K562 (cell line): Measurements from ENCODE around the gene RIT2. TPM values are rescaled to one million over a fixed set of nuclear protein-coding genes. Genes with fewer than 3 reads are reported as not detected.

Source experiments
- ATAC-seq: fragments of 200-7000 bp; cut with Tn5 transposase; 3 replicates; pipeline ENCODE4 v1.9.1; 2020; ENCODE audit warnings: moderate library complexity
- BruUV-seq: library from RNA; stranded (reverse); fragments of 400-500 nt; replicated peaks from 2 replicates; lab custom pipeline; 2021; lab: Mats Ljungman, UMichigan
- CTCF ChIA-PET: fragments of 300-600 bp; formaldehyde crosslinking; extraction: SDS; loops from one replicate; lab custom pipeline; 2021; ENCODE audit warnings: low intra/inter-chr PET ratio; lab: Yijun Ruan, JAX
- POLR2A ChIA-PET: fragments of 300-600, 350-650 bp; sonication (Branson Sonifier 250); formaldehyde crosslinking; extraction: SDS; loops from one replicate; lab custom pipeline; 2021; ENCODE audit warnings: antibody characterized with exemption, inconsistent platforms; lab: Yijun Ruan, JAX
- DNase-seq, 4 experiments: peaks; one replicate each; pipeline versions ENCODE4 v3.0.0 to v3.0.0-alpha.2; 2011 to 2018; ENCODE audit warnings: low spot score in 3 of 4, mixed read lengths in 3 of 4; ENCODE audit errors: extremely low read depth in 1 of 4
- FAIRE-seq: peaks from 2 replicates; lab custom pipeline; 2011; peaks lifted over from hg19 to GRCh38; lab: Jason Lieb, UNC
- H2AFZ ChIP-seq: 2 replicates; pipeline ENCODE4 v1.6.0; 2011; ENCODE audit warnings: low read depth, low read length, control low read depth, inconsistent platforms
- H3K27ac ChIP-seq: fragments of 200-600 bp; 3 replicates; pipeline ENCODE4 v1.8.0; 2011; ENCODE audit warnings: low read depth, mild to moderate bottlenecking, control low read depth, inconsistent platforms, low read length, moderate library complexity, mixed read lengths; ENCODE audit errors: extremely low read depth
- H3K27me3 ChIP-seq, 2 experiments: fragments of 300-600 bp in 1 of 2; 2 replicates in 1 of 2; 3 replicates in 1 of 2; pipeline versions ENCODE4 v1.6.0 to v1.8.0; 2011; ENCODE audit warnings: inconsistent platforms in 2 of 2, low read length in 2 of 2, mild to moderate bottlenecking in 1 of 2, mixed read lengths in 1 of 2, moderate library complexity in 1 of 2; ENCODE audit not compliant: control insufficient read depth in 2 of 2, insufficient read depth in 2 of 2
- H3K36me3 ChIP-seq: fragments of 300-600 bp; 3 replicates; pipeline ENCODE4 v1.8.0; 2011; ENCODE audit warnings: mild to moderate bottlenecking, low read length, inconsistent platforms; ENCODE audit not compliant: control insufficient read depth, insufficient read depth
- H3K4me1 ChIP-seq, 2 experiments: fragments of 200-600 bp in 1 of 2; replicated peaks in 1 of 2; 2 replicates in 1 of 2; 3 replicates in 1 of 2; pipeline versions ENCODE4 v1.5.1 to v1.8.0; 2011; ENCODE audit warnings: inconsistent platforms in 2 of 2, low read length in 2 of 2, mild to moderate bottlenecking in 1 of 2, mixed read lengths in 1 of 2, moderate library complexity in 1 of 2; ENCODE audit not compliant: control insufficient read depth in 2 of 2, insufficient read depth in 2 of 2
- H3K4me2 ChIP-seq: 2 replicates; pipeline ENCODE4 v1.6.1; 2011; ENCODE audit warnings: low read length, control low read depth, inconsistent platforms, mixed read lengths; ENCODE audit not compliant: insufficient read depth
- H3K4me3 ChIP-seq: fragments of 200-600 bp; sonication (generic), shearing (Covaris generic); 2 replicates; pipeline ENCODE4 v1.5.1; 2016; ENCODE audit warnings: control low read depth, inconsistent platforms
- H3K79me2 ChIP-seq: fragments of 200-600 bp; 3 replicates; pipeline ENCODE4 v1.8.0; 2011; ENCODE audit warnings: low read length, inconsistent platforms; ENCODE audit not compliant: control insufficient read depth, insufficient read depth
- H3K9ac ChIP-seq, 2 experiments: 2 replicates each; pipeline versions ENCODE4 v1.6.0 to v1.6.1; 2011; ENCODE audit warnings: low read depth in 2 of 2, low read length in 2 of 2, control low read depth in 1 of 2, inconsistent platforms in 1 of 2, mild to moderate bottlenecking in 1 of 2, mixed read lengths in 1 of 2; ENCODE audit not compliant: insufficient read depth in 1 of 2
- H3K9me1 ChIP-seq: one replicate; pipeline ENCODE4 v1.6.0; 2011; ENCODE audit warnings: inconsistent platforms, mild to moderate bottlenecking, low read length, moderate library complexity; ENCODE audit not compliant: control insufficient read depth, insufficient read depth
- H3K9me3 ChIP-seq: replicated peaks from 2 replicates; pipeline ENCODE4 v1.5.1; 2011; ENCODE audit warnings: low read depth, low read length, inconsistent platforms; ENCODE audit not compliant: control insufficient read depth, insufficient read depth
- H4K20me1 ChIP-seq: replicated peaks from 2 replicates; pipeline ENCODE4 v1.6.1; 2011; ENCODE audit warnings: low read length, inconsistent platforms, mixed read lengths; ENCODE audit not compliant: control insufficient read depth, insufficient read depth
- FOXA1 ChIP-seq: fragments of 450-650 bp; IDR thresholded peaks from 2 replicates; pipeline ENCODE4 v1.6.1; 2016; ENCODE audit warnings: mild to moderate bottlenecking, borderline replicate concordance
- MYBL2 ChIP-seq, 2 experiments: fragments of 450-650 bp in 1 of 2; sonication (generic) in 1 of 2; formaldehyde crosslinking in 1 of 2; IDR thresholded peaks; 2 replicates each; pipeline versions ENCODE4 v1.6.1 to v1.8.1; 2017 to 2022; ENCODE audit warnings: borderline replicate concordance in 1 of 2, inconsistent platforms in 1 of 2, low read depth in 1 of 2, mild to moderate bottlenecking in 1 of 2, missing genetic modification reagents in 1 of 2, moderate library complexity in 1 of 2
- SMARCB1 ChIP-seq: IDR thresholded peaks from 2 replicates; pipeline ENCODE4 v1.6.1; 2011; ENCODE audit warnings: improper control_type of control experiment, low read depth; ENCODE audit not compliant: insufficient read length
- ZNF24 ChIP-seq: fragments of 450-650 bp; IDR thresholded peaks from 2 replicates; pipeline ENCODE4 v1.6.1; 2016
- ZNF444 ChIP-seq: fragments of 250-450 bp; sonication (Bioruptor Pico); IDR thresholded peaks from 2 replicates; pipeline ENCODE4 v1.4.0; 2020; ENCODE audit warnings: mild to moderate bottlenecking, moderate library complexity
- ZNF77 ChIP-seq: fragments of 250-450 bp; sonication (Bioruptor Pico); IDR thresholded peaks from 2 replicates; pipeline ENCODE4 v1.5.0; 2020
- WGBS: fragments of 100-300 bp; shearing (Covaris generic); methylation state at CpG from one replicate; pipeline ENCODE4 v1.1.6; 2016; ENCODE audit warnings: low coverage, mixed read lengths; ENCODE audit not compliant: insufficient coverage; ENCODE audit errors: missing lambda C conversion rate; 5-methylcytosine and 5-hydroxymethylcytosine counted together
- in situ Hi-C: fragments of 300-500 bp; cut with MboI; formaldehyde crosslinking; loops from 4 replicates; pipeline ENCODE4 v1.15.0; 2018; ENCODE audit warnings: inconsistent platforms, mixed read lengths
- intact Hi-C: fragments of 100-400 bp; cut with micrococcal nuclease; formaldehyde crosslinking; loops from 2 replicates; pipeline ENCODE4 v1.14.2; 2022
- polyA plus RNA-seq, 8 experiments: library from polyadenylated mRNA; depleted of rRNA in 4 of 8; stranded (reverse) in 5 of 8; unstranded in 3 of 8; fragments of >200 nt; fragmentation: Nextera tagmentation in 2 of 8; fragmentation: Illumina TruSeq in 1 of 8; extraction: Ambion mirVana in 2 of 8; extraction: Trizol in 1 of 8; gene quantifications; 2 replicates each; pipeline versions ENCODE4 v1.2.1 to v1.2.3, GENCODE V29; 2011 to 2014; ENCODE audit warnings: inconsistent platforms in 1 of 8, missing spikeins in 1 of 8
- total RNA-seq, 7 experiments: library from RNA; depleted of rRNA in 6 of 7; stranded (reverse); fragments of >200 nt in 6 of 7; fragmentation: Illumina TruSeq in 2 of 7; extraction: Trizol in 2 of 7; gene quantifications; 2 replicates each; pipeline versions ENCODE4 v1.2.1 to v1.2.3, GENCODE V29; 2011 to 2021; ENCODE audit warnings: low replicate concordance in 1 of 7
- TF ChIP-seq, protein P1 (sequence below): fragments of 250-450 bp; sonication (Bioruptor Pico); IDR thresholded peaks from 2 replicates; pipeline ENCODE4 v1.4.0; 2020; ENCODE audit warnings: mild to moderate bottlenecking, moderate library complexity
- TF ChIP-seq, protein P2 (sequence below): fragments of 200-800 bp; sonication (Bioruptor generic); IDR thresholded peaks from 2 replicates; pipeline ENCODE4 v1.6.1; 2017; ENCODE audit warnings: missing genetic modification characterization, missing compliant biosample characterization

Gene RIT2
- total and polyA plus RNA-seq, 9 of the 15 experiments (the other 6 are each of a cell fraction or from before 2014, with no cell fraction given) = not detected

DNA sequence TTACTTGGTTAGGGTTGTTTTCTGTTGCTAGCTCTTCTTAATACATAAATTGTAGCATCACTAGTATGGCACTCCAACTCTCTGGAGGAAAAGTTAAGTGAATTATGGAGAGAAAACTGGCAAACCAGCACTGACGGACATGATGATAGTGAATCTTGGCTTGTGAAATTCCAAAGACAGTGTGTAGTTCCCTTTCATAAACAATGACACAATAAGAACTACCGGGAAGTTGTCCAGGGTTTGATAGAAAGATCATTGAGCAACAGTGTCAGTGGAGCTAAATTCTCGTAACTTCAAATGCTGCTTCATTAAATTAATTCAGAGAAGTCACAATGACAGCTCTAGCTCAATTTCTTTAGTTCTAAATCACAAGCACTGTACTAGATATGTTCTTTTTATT, 66.5 kb downstream of the RIT2 start:
- no peaks in the 10 kb centered on the region for H3K27me3 ChIP-seq
- POLR2A ChIA-PET = no interaction called here
- no peaks in the 10 kb centered on the region for H3K4me1 ChIP-seq
- in situ Hi-C loops = no loop called here
- WGBS = 0% methylated on average over 2 of the region's 3 CpGs
- no peaks in the 10 kb centered on the region for H4K20me1 ChIP-seq
- DNase-seq (no peak), FAIRE-seq (no peak), ATAC-seq (no peak)
- no peaks in the 10 kb centered on the region for H3K36me3 ChIP-seq
- no peak overlapping the region for H3K4me2 ChIP-seq
- H3K79me2 ChIP-seq = no peaks in the 10 kb centered on the region
- H3K4me3 ChIP-seq = no peak overlapping the region
- H2AFZ ChIP-seq = no peak overlapping the region
- TF ChIP-seq, protein P1, sequence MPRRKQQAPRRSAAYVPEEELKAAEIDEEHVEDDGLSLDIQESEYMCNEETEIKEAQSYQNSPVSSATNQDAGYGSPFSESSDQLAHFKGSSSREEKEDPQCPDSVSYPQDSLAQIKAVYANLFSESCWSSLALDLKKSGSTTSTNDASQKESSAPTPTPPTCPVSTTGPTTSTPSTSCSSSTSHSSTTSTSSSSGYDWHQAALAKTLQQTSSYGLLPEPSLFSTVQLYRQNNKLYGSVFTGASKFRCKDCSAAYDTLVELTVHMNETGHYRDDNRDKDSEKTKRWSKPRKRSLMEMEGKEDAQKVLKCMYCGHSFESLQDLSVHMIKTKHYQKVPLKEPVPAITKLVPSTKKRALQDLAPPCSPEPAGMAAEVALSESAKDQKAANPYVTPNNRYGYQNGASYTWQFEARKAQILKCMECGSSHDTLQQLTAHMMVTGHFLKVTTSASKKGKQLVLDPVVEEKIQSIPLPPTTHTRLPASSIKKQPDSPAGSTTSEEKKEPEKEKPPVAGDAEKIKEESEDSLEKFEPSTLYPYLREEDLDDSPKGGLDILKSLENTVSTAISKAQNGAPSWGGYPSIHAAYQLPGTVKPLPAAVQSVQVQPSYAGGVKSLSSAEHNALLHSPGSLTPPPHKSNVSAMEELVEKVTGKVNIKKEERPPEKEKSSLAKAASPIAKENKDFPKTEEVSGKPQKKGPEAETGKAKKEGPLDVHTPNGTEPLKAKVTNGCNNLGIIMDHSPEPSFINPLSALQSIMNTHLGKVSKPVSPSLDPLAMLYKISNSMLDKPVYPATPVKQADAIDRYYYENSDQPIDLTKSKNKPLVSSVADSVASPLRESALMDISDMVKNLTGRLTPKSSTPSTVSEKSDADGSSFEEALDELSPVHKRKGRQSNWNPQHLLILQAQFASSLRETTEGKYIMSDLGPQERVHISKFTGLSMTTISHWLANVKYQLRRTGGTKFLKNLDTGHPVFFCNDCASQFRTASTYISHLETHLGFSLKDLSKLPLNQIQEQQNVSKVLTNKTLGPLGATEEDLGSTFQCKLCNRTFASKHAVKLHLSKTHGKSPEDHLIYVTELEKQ (CRISPR knock-in tag) = no peak
- TF ChIP-seq ZNF24 (no peak), ZNF444 (no peak), MYBL2 (IDR thresholded peaks at IDR 0.05; ENCODE audit: low read depth) (no peak), MYBL2 (CRISPR knock-in tag; IDR thresholded peaks at IDR 0.05; ENCODE audit: borderline replicate concordance) (no peak), ZNF77 (CRISPR knock-in tag) (no peak), SMARCB1 (no peak), FOXA1 (no peak)
- TF ChIP-seq, protein P2, sequence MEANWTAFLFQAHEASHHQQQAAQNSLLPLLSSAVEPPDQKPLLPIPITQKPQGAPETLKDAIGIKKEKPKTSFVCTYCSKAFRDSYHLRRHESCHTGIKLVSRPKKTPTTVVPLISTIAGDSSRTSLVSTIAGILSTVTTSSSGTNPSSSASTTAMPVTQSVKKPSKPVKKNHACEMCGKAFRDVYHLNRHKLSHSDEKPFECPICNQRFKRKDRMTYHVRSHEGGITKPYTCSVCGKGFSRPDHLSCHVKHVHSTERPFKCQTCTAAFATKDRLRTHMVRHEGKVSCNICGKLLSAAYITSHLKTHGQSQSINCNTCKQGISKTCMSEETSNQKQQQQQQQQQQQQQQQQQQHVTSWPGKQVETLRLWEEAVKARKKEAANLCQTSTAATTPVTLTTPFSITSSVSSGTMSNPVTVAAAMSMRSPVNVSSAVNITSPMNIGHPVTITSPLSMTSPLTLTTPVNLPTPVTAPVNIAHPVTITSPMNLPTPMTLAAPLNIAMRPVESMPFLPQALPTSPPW (CRISPR knock-in tag) = no peak
- BruUV-seq = no TSS peak
- intact Hi-C loops = no loop called here
- CTCF ChIA-PET = no interaction called here
- no peak overlapping the region for H3K27ac ChIP-seq
- H3K9me1 ChIP-seq = no peaks in the 10 kb centered on the region
- no peak overlapping the region for H3K9ac ChIP-seq
- no peaks in the 10 kb centered on the region for H3K9me3 ChIP-seq
